ENCODE results near the gene TRAM2.

TRAM2 gene

DNA sequence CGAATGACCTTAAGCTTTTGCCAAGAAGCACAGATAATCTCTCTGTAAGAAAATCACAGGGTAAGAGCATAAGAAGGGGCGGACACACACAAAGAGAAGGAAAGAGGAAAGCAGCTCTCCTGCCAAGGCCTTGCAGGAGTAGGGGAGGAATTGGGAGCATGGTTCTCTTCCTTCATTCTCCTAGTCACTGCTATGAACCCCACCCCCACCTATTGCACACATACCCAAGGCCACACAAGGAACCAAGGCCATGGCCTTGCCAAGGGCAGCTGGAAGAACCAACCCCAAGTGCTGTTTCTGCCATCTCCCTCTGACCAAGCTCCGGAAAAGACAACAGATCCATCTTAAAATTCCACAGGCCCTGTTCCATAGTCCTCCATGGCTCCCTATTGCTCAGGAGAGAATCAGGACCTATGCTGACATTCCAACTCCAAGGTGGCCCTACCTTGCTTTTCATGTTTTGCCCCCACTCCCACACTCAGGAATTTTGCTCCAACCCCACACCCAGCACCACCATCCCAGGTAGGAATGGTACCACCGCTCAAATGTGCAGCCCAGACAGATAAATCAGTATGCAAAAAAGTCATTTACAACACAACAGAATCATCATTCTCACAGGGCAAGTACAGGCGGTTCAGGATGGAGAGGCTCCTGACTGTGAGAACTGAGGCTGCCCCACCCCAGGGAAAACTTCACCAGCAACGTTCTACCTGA, 31.3 kb downstream of the TRAM2 start:
- DNase-seq (ENCODE audit: low spot score): no peak

DNA sequence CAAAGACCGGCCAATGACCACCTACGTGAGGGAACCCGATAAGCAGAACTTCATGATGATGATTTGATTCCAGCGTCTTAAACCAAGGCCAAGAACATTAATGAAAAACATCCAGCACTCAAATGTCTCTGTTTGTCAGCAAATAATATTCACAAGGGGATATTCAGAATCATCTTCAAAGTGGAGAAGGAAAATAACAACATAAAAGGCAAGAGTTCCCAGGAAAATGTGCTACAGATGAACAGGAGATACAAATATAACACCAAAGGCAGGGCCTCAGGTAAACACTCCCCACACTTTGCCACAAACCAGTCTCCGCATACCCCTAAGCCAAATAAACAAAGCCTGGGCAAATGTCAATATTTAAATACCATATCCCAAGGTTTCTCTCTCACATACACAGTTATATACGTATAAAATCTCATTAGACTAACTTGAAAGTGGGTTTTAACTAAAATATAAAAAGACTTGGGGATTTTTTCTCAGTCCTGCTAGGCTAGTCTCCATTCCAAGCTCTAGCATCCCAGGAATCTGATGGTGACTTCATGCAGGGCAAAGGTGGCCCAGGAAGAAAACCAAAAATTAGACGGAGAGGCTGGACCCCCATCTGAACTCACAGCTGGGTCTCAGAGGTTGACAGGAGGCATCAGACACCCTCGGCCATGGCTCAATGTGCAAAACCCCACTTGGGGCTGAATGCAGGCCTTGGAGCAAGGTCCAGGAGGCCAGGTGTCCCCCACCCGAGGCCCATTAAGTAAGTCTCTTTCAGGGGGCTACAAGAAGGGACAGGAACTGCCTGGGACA, 32.1 kb downstream of the TRAM2 start:
- DNase-seq (ENCODE audit: low spot score): no peak

DNA sequence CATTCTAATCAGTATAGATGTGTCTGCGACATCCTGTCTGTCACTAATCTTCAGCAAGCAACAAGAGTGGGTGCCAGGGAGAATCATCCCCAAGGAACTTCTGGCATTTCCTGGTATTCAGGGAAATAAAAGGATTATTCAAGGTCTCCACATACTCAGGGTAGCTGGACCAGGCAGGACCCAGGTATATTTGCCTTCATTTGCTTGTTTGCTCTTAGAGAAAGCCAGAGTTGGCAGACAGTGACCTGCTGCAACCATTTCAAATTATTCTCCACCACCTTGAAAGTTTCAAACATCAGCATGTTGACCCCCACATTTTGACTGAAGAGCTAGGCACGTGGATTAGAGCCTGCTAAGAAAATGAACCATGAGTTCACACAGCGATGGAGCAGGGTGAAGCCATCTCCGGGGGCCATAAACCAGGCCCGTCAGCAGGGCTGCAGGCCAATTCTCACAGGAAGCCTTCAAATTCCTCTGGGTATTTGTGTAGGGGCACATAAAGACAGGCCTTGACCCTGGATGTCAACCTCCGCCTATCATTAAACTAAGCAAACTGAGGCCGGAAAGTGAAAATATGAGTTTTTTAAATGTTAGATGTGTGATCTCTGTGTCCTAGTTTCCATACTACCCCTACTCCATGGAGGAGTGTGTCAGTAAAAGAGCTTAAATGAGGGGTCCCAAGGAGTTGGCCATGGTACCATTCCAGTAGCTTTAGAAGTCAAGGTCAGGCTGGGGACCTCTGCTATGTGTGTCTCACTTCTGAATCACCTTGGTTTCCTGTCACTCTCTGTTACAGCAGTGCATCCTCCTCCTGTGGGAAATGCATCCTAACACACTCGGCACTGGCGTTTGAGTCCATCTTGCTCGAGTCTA, 32.9 kb downstream of the TRAM2 start:
- DNase-seq (ENCODE audit: low spot score): no peak

DNA sequence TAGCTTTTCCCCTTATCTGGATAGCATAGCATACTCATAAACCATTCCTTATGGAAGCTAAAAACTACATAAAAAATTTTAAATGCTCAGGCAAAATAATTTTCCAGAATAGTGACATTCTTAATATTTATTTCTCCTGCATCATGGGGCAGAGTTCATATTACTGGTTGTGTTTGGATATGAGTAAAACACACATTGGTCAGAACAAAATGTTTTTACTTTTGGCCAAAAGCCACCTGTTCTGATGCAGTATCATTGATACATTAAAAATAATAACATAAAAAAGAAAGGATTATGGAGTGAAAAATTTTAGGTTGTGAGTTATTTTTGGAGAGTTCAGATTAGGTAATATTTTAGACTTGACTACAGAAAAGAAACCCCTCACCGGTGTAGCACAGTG, 33.6 kb downstream of the TRAM2 start:
- DNase-seq (ENCODE audit: low spot score): no peak

DNA sequence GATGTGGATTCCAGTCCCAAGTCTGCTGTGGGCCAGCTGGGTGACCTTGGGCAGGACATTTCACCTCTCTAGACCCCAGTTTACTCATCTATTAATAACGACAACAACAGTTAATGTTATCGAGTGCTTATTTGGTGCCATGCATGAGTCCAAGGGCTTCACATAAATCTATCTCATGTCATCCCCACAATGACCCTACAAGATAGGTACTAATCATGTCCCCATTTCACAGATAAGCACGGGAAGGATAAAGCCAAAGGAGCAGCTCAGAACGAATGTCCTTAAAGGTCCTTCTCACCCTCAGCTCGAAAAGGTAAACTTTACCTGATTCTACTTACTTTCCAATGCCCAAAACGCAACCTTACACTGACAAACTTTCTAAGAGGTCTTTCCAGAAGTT, 35.7 kb downstream of the TRAM2 start:
- DNase-seq (ENCODE audit: low spot score): no peak

DNA sequence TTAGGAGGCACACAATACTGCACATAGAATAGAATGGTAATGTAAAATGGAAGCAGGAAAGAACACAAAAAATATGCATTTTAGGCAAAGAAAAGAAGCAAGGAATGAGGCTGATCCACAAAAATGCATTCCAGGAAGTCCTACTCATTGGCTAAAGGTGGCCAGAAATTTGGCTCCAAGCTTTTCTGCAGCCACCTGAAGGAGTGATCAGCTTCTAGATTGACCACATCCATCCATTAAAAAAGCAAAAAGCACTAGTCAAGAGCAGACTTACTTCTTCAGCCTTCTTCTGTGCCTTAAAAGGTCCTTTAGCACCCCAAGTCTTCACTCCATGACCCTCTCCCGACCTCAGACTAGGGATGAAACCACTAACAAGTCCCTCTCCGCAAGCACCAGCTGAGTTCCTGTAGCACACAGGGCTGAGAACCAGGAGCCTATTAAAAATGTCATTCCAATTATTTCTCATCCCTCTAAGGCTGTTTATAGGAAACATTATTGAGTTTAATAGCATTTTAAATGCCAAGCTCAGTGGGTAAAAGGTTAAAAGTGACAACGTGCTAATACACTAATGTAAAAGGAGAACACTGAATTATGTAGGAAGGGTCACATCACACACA, 36.5 kb downstream of the TRAM2 start:
- DNase-seq (ENCODE audit: low spot score): no peak

DNA sequence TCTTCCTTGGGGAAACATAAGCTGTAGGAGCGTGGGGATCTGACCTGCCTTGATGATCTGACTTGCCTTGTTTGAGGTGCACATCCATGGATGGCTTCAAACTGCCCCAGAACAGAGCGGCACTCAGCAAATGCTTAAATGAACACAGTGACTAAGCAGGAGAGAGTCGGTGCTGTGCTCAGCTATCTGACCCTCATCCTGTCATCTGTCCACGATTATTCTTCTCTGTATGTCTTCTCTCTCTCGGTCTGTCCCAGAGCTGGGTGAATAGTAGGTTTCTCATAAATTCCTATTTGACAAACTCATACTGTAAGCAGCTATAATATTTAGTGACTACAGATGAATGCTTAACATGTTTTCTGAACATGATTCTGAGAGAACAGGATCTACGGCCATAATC, 37.3 kb downstream of the TRAM2 start:
- DNase-seq (ENCODE audit: low spot score): no peak

DNA sequence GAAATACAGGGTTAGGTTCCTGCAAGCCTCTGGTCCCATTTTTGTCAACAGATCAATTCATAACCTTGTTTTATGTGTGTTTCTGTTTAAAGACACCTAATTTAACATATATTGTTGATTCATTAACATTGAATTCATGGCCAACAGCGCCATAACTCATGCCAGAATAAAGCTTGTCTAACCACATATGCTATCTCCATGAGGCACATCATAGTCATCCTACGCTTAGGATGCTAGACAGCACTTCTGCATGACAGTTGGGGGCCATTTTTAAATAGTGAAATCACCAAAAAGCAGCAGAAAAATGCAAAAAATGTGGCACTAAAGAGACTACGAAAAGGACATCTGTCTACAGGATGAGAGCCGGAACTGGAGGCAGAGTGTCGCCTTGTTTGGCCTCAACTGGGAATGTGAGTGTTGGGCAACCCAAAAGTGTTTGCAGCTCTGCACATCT, 37.9 kb downstream of the TRAM2 start:
- DNase-seq (ENCODE audit: low spot score): no peak

DNA sequence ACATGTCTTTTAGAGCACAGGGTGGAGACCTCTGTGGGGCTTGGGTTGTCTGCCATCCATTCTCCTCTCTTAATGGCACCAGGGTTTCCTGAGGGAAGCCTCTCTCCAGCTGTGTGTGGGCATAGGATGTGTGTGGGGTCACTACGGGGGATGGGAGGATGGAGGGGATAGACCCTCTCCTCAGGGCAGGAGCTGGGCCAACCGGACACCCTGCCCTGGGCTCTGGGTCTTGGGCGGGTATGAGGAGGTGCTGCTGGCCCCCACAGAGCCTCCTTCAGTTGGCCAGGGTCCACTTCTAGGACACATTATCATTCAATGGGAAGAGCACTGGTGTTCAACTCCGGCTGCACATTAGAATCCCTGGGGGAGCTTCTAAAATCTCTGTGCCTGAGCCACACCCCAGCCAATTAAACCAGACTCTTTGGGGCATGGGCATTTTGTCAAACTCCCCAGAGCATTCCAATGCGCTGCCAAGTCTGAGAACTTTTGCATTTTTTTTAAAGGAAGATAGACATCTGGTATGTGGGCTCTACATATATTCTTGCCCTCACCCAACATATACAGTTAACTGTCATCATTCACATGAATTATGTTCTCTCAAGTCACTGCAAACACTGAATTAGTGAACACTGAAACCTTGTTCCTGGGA, 38.5 kb downstream of the TRAM2 start:
- no peak for DNase-seq (ENCODE audit: low spot score)

DNA sequence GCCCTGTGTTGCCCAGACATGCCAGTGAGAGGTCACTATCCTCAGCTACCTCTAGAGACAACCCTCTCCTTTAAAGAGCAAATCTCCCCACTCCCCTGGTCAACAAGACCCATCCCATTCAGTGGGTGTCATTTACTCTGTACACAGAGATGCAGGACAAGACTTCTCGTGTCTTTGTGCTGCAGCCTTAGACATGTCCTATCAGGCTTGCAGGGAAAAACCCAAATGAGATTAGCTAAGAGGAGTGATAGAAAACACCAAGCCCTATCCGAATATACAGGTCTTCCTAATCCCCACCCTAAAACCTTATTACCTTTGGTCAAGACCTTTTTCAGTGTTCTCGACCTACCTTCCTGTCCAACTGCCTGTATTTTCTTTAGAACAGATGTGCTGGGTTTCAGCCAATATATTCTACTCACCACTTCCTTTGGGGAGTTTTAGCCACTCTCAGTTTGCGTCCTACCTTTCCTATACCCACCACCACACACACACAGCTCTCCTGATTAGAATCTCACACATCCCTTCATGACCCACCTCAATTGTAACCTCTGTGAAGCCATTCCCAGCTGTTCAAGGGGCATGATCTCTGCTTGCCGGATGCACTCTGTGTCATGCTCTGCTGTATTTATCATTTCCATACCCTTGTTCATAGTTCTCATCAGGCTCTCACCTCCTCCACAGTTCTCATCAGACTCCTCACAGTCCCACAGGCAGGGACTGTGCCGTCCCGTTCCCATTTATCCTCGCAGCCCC, 39.7 kb downstream of the TRAM2 start:
- DNase-seq (ENCODE audit: low spot score): no peak

DNA sequence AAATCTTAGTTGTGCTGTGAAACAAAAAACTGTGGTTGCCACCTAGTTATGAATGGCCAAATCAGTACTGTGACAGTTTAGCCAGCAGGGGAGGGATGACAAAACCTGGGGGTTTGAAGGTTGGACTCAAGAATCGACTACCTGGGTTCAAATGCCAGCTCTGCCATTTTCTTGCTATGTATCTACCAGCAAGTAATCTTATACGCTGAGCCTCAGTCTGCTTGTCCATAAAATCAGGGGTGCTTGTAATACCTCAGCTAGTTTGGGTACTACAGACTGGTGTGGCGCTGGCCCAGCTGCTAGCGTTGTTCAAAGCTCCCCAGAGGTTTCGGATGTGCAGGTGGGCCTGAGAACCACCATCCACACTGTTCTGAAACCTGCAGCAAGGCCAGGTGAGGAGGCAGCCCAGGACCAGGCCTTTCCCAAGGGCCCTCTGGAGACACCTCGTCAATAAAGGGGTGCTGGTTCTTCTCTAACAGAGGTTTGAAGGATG, 40.4 kb downstream of the TRAM2 start:
- no peak for DNase-seq (ENCODE audit: low spot score)

DNA sequence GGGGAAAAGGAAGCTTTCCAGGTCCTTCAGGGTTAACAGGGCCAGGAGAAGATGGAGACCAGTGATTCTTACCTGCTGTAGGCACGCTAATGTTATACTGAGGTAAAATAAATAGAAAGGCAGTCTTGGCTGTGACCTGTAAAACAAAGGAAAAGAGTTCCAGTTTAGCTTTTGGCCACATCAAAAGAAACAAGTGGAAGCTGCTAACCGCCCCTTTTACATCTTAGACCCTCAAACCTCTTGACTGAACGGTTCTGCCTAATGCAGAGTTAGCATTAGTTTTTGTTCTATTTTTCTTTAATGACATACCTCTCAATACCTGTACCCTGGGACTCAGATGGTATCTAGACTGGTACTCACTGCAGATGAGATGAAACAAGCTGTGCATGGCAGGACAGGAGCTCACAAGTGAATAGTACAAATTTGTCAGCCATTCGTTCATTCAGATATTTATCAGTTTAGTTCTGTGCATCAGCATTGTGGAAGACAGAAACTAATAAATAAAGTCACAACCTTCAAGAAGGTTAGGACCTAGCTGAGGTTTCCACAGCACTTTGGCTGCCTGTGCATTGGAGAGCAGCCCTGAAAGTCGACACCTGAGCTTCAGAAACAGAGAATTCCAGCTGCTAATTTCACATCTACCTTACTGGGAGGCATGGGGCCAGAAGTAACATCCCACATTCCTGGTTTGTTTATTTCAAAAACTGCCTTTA, 41.0 kb downstream of the TRAM2 start:
- no peak for DNase-seq (ENCODE audit: low spot score)

DNA sequence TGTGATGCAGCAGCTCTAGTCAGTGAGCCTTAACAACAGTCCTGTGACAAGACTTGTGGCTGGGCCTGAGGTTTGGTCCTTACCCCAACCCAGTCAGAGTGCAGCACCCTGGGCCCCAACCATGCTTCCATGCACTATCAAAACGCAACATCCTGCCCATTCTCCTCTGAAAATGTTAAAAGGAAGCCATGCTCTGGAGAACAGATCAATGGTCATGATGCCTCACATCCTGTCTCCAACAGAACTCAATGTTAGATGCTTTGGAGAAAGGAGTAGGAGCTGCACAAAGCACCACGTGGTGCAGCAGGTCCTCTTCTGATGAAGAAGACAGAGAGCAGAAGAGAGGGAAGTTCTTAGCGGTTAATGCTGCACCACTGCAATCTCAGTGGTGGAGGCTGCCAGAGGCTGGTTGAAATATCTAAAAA, 41.9 kb downstream of the TRAM2 start:
- no peak for DNase-seq (ENCODE audit: low spot score)

DNA sequence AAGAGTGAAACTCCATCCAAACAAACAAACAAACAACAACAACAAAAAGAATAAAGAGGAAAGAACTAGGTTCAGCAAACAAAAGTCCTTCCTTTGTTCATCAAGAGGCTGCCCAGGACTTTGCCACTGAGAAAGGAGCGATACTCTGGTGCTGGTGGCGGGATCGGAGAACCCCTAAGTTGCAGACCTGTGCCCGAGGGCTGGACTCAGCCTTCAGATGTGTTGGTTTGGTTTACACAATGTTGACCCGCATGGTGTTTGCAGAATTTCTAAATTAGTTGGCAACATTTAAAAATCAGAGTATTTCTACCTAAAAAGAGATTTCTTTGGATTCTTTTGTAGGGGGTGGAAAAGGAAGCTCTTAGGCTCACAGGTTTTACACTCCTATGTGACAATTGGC, 42.5 kb downstream of the TRAM2 start:
- no peak for DNase-seq (ENCODE audit: low spot score)

DNA sequence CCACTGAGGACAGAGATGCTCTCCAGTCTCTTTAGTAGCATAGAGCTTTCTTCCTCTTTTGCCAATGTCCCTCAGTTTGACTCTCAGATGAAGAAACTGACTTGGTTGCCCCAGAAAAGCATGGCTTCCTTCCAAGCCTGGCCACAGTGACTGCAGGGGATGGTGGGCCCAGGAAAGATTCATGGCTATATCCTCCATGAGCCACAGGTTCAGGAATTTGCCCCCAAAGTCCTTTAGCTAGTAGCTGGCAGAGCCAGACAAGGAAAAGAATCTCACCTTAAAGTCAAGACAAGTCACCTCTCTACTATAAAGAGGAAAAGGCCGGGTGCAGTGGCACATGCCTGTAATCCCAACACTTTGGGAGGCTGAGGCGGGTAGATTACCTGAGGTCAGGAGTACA, 43.4 kb downstream of the TRAM2 start:
- no peak for DNase-seq (ENCODE audit: low spot score)

DNA sequence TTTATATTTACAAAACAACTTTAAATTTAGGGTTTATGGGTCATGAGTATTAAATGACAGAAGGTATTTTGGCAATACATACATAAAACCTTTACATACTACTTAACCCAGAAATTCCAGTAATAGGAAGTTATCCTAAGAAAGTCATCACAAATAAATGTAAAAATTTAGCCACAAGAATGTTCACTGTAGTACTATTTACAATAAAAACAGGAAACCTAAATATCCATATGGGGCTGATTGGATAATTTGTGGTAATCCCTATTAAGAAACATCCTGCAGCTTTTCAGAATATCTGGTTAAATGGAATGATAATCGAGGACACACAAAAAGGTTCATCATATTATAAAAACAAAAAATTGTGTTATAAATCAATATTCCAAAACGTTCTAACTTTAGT, 44.4 kb downstream of the TRAM2 start:
- DNase-seq (ENCODE audit: low spot score): no peak

DNA sequence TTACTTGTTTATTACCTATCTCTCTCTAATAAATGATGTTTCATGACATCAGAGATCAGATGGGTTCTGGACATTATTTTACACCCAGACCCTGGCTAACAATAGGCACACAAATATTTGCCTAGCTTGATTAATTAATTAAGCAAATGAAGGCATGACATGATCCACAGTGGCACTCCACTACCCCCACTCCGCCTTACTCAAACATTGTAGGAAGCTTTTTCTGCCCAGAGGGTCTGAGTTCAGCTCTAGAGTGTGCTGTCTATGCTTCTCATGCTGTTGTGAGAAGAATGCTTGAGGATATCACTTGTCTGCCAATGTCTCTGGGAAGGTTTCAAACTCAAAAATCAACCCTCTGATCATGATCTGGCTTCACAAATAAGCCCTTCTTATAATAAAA, 45.0 kb downstream of the TRAM2 start:
- DNase-seq (ENCODE audit: low spot score): no peak

DNA sequence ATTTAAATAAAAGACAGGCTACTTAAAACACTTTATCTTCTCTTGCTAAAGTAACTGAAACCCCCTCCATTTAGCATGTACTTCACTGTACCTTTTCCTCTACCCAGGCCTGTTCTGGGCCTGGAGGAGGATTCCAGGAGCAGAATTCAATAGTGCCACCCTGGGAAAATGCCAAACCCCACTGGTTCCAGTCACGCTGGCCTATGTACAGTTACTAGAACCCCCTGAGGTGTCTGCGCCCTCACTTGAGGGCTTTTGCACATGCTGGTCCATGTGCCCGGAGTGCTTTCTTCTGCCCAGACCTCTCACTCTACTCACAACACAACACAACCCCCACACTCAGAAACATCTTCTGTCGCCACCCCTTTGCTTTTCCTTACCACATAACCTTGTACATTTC, 45.5 kb downstream of the TRAM2 start:
- DNase-seq (ENCODE audit: low spot score): no peak

DNA sequence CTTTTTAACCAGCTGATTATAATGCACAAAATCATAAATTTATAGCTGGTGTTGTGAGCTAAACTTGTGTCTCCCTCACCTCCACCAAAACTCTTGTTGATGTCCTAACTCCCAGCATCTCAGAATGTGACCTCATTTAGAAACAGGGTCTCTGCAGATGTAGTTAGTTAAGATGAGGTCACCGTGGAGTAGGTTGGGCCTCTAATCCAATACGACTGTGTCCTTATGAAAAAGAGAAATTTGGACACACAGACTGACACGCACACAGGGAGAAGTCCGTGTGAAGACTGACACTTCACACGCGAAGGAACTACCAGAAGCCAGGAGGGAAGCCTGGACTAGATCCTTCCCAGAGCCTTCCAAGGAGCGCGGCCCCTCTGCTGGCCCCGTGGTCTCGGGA, 46.5 kb downstream of the TRAM2 start:
- no peak for DNase-seq (ENCODE audit: low spot score)

DNA sequence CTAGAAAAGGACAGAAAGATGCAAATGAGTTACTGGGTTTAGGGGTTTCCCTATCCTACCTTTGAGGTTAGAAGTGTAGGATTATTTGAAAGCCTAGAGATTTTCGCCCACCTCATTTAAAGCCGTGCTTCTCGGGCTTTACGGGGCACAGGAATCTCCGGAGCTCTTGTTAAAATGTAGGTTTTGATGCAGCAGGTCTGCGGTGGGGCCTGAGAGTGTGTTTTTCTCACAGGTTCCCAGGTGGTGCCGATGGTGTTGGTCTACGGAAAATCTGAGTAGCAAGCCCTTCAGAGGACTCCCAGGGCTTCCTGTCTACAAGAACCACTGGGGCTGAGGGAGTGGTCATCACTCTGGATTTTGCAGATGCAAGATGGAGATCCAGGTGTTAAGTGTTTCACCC, 47.5 kb downstream of the TRAM2 start:
- DNase-seq (ENCODE audit: low spot score): no peak

Measured in HuH-7 (cell line).